ENCODE data around the gene MAP2K3.
"Not testable (repeated sequence)": the region's sequence is repeated elsewhere in the genome, so short reads cannot be mapped to it uniquely, and the experiment has no call there.

- not testable (repeated sequence) for TF ChIP-seq CTCF, EZH2phosphoT487 (IDR thresholded peaks at IDR 0.05)
These were observed 34.3 kb downstream of the MAP2K3 start for GRCh38 chr17:21318856-21319255.
